Measurements from ENCODE around the gene MRPL49. TPM values are rescaled to one million over a fixed set of nuclear protein-coding genes. Genes with fewer than 3 reads are reported as not detected.

Gene MRPL49
- total RNA-seq, 2 experiments from 2014 or later = 53.0 to 53.3 TPM

- H3K27me3 Mint-ChIP-seq = no peaks in the 10 kb centered on the region
- Histone ChIP-seq H3K9me3 (ENCODE audit: control insufficient read depth in 1 of 2, insufficient read depth in 1 of 2, low read length in 2 of 2) (no peaks in the 10 kb centered on the region), H3K4me3 (ENCODE audit: low read length) (no peak overlapping the region), H3K27ac (ENCODE audit: low read depth in 1 of 2, low read length in 2 of 2) (no peak overlapping the region), H3K27me3 (ENCODE audit: control insufficient read depth in 1 of 2, insufficient read depth in 2 of 2, low read length in 2 of 2) (no peaks in the 10 kb centered on the region), H3K36me3 (ENCODE audit: insufficient read depth, low read length) (peaks cover 48% of the 10 kb centered on the region), H3K4me1 (ENCODE audit: insufficient read depth, low read length) (peaks cover 9% of the 10 kb centered on the region)
- CTCF ChIA-PET = interaction anchor here (1.4 kb wide), 1 partner anchor 21 kb away, joined by 4 read pairs; no protein-coding TSS in a partner anchor
- no peaks in the 10 kb centered on the region for H3K9me3 Mint-ChIP-seq
- peaks cover 47% of the 10 kb centered on the region for H3K36me3 Mint-ChIP-seq (ENCODE audit: low read depth)
- TF ChIP-seq CTCF (IDR thresholded peaks at IDR 0.05) = no peak
- H3K4me1 Mint-ChIP-seq (ENCODE audit: low read depth) = peaks cover 14% of the 10 kb centered on the region
- DNase-seq (no peak), ATAC-seq (ENCODE audit: poor library complexity) (no peak)
- peak overlapping the region; percentile 44 for H3K27ac Mint-ChIP-seq
- POLR2A ChIA-PET = no interaction called here
- H3K4me3 Mint-ChIP-seq = no peak overlapping the region
- intact Hi-C loops (cut with DNase I, micrococcal nuclease) = loop anchor here in 1 of 2 experiments (10.0 kb wide), 2 partner anchors 245 to 1255 kb away; partner anchors contain the start of genes B4GAT1, BRMS1 and CDC42BPG
Measured at GRCh38 chr11:65089621-65090020, 32.5 kb upstream of the MRPL49 start.

- H3K4me1 Mint-ChIP-seq (ENCODE audit: low read depth) = peaks cover 7% of the 10 kb centered on the region
- CTCF ChIA-PET = interaction anchor here (1.4 kb wide), 1 partner anchor 20 kb away, joined by 4 read pairs; no protein-coding TSS in a partner anchor
- no peak overlapping the region for H3K4me3 Mint-ChIP-seq
- intact Hi-C loops (cut with DNase I, micrococcal nuclease) = no loop called here
- ATAC-seq (ENCODE audit: poor library complexity) (no peak), DNase-seq (no peak)
- peaks cover 3% of the 10 kb centered on the region for H3K4me1 ChIP-seq (ENCODE audit: insufficient read depth, low read length)
- POLR2A ChIA-PET = interaction anchor here (1.5 kb wide), 1 partner anchor 31 kb away, joined by 7 read pairs; the partner anchor contains the start of genes FAU and MRPL49
- H3K27ac ChIP-seq (ENCODE audit: low read depth in 1 of 2, low read length in 2 of 2) = no peak overlapping the region
- no peaks in the 10 kb centered on the region for H3K9me3 ChIP-seq (ENCODE audit: control insufficient read depth in 1 of 2, insufficient read depth in 1 of 2, low read length in 2 of 2)
- no peaks in the 10 kb centered on the region for H3K9me3 Mint-ChIP-seq
- no peak overlapping the region for H3K4me3 ChIP-seq (ENCODE audit: low read length)
- peaks cover 39% of the 10 kb centered on the region for H3K36me3 Mint-ChIP-seq (ENCODE audit: low read depth)
- H3K27ac Mint-ChIP-seq = no peak overlapping the region
- H3K27me3 ChIP-seq (ENCODE audit: control insufficient read depth in 1 of 2, insufficient read depth in 2 of 2, low read length in 2 of 2) = no peaks in the 10 kb centered on the region
- TF ChIP-seq CTCF (IDR thresholded peaks at IDR 0.05) = no peak
- peaks cover 39% of the 10 kb centered on the region for H3K36me3 ChIP-seq (ENCODE audit: insufficient read depth, low read length)
- H3K27me3 Mint-ChIP-seq = no peaks in the 10 kb centered on the region
Measured at GRCh38 chr11:65090628-65091027, 31.5 kb upstream of the MRPL49 start.

- intact Hi-C loops (cut with DNase I, micrococcal nuclease) = no loop called here
- ATAC-seq (ENCODE audit: poor library complexity) (no peak), DNase-seq (peak in 1 of 14 experiments; percentile 40)
- Histone ChIP-seq H3K36me3 (ENCODE audit: insufficient read depth, low read length) (peaks cover 13% of the 10 kb centered on the region), H3K4me1 (ENCODE audit: insufficient read depth, low read length) (peaks cover 23% of the 10 kb centered on the region), H3K4me3 (ENCODE audit: low read length) (peak overlapping the region; percentile 79), H3K27ac (ENCODE audit: low read depth in 1 of 2, low read length in 2 of 2) (peak overlapping the region; percentile 78 to 85), H3K9me3 (ENCODE audit: control insufficient read depth in 1 of 2, insufficient read depth in 1 of 2, low read length in 2 of 2) (no peaks in the 10 kb centered on the region), H3K27me3 (ENCODE audit: control insufficient read depth in 1 of 2, insufficient read depth in 2 of 2, low read length in 2 of 2) (no peaks in the 10 kb centered on the region)
- H3K4me3 Mint-ChIP-seq = peak overlapping the region; percentile 96
- CTCF ChIA-PET = interaction anchor here (1.0 to 6.6 kb wide), 3 partner anchors 15 to 22 kb away, joined by 3 to 58 read pairs (median 9); partner anchors contain the start of genes TM7SF2 and ZNHIT2
- H3K27me3 Mint-ChIP-seq = no peaks in the 10 kb centered on the region
- POLR2A ChIA-PET = interaction anchor here (1.1 to 6.9 kb wide), 10 partner anchors 9 to 795 kb away, joined by 3 to 91 read pairs (median 7); partner anchors contain the start of genes CAPN1, CCDC85B, CDCA5 and FAU
- H3K9me3 Mint-ChIP-seq = no peaks in the 10 kb centered on the region
- peaks cover 24% of the 10 kb centered on the region for H3K36me3 Mint-ChIP-seq (ENCODE audit: low read depth)
- no peak for TF ChIP-seq CTCF (IDR thresholded peaks at IDR 0.05)
- peaks cover 21% of the 10 kb centered on the region for H3K4me1 Mint-ChIP-seq (ENCODE audit: low read depth)
- peak overlapping the region; percentile 98 for H3K27ac Mint-ChIP-seq
Measured at GRCh38 chr11:65095427-65095826, 26.7 kb upstream of the MRPL49 start.
